Brain microvascular endothelial cell (primary cell): ENCODE data around the gene ANO4.
"Not testable (repeated sequence)": the region's sequence is repeated elsewhere in the genome, so short reads cannot be mapped to it uniquely, and the experiment has no call there.

Source experiments
- DNase-seq: peaks from one replicate; pipeline ENCODE4 v3.0.0-alpha.2; 2020
- H3K27ac ChIP-seq: fragments of 250-450 bp; sonication (Bioruptor Pico); 2 replicates; pipeline ENCODE4 v1.5.1; 2020; ENCODE audit warnings: mild to moderate bottlenecking, moderate library complexity
- H3K27me3 ChIP-seq: fragments of 250-450 bp; sonication (Bioruptor Pico); replicated peaks from 2 replicates; pipeline ENCODE4 v1.5.1; 2020; ENCODE audit warnings: mild to moderate bottlenecking
- H3K36me3 ChIP-seq: fragments of 250-450 bp; sonication (Bioruptor Pico); replicated peaks from 2 replicates; pipeline ENCODE4 v1.5.1; 2020; ENCODE audit warnings: mild to moderate bottlenecking
- H3K4me3 ChIP-seq: 2 replicates; pipeline ENCODE4 v1.5.1; 2011; ENCODE audit warnings: low read depth, mild to moderate bottlenecking, control low read depth, low read length, moderate library complexity
- in situ Hi-C: cut with HindIII; loops from 2 replicates; pipeline ENCODE4 v1.10.0; 2017; ENCODE audit warnings: low sequenced_read_pairs, low pct_ligation_motif_present
- TF ChIP-seq, protein P1 (sequence below): IDR thresholded peaks from 2 replicates; pipeline ENCODE4 v1.5.1; 2011; ENCODE audit warnings: low read depth, mild to moderate bottlenecking, moderate library complexity, low read length, control low read depth, inconsistent platforms; ENCODE audit errors: missing control alignments

Gene ANO4

DNA sequence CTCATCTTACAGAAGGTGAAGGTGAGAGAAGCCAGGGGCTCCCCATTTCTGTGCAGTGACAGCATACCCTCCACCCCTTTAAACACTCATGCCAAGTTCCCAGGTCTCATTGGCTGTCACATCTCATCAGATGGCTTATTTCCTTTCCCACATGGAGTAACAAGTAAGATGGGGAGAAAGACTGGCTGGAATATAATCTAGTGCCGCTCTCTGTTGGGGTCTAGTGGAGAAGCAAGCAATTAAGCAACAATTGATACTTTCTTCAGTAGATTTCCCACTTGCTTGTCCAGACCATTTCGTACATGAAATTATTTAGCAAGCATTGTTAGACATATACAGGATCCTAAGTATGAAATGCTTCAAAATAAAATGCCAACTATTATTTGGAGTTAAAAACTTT, 323.3 kb downstream of the ANO4 start:
- no peak overlapping the region for H3K27ac ChIP-seq
- no peaks in the 10 kb centered on the region for H3K36me3 ChIP-seq
- DNase-seq = no peak
- no peaks in the 10 kb centered on the region for H3K27me3 ChIP-seq
- TF ChIP-seq, protein P1, sequence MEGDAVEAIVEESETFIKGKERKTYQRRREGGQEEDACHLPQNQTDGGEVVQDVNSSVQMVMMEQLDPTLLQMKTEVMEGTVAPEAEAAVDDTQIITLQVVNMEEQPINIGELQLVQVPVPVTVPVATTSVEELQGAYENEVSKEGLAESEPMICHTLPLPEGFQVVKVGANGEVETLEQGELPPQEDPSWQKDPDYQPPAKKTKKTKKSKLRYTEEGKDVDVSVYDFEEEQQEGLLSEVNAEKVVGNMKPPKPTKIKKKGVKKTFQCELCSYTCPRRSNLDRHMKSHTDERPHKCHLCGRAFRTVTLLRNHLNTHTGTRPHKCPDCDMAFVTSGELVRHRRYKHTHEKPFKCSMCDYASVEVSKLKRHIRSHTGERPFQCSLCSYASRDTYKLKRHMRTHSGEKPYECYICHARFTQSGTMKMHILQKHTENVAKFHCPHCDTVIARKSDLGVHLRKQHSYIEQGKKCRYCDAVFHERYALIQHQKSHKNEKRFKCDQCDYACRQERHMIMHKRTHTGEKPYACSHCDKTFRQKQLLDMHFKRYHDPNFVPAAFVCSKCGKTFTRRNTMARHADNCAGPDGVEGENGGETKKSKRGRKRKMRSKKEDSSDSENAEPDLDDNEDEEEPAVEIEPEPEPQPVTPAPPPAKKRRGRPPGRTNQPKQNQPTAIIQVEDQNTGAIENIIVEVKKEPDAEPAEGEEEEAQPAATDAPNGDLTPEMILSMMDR = no peak
- no peak overlapping the region for H3K4me3 ChIP-seq
- in situ Hi-C loops = no loop called here

DNA sequence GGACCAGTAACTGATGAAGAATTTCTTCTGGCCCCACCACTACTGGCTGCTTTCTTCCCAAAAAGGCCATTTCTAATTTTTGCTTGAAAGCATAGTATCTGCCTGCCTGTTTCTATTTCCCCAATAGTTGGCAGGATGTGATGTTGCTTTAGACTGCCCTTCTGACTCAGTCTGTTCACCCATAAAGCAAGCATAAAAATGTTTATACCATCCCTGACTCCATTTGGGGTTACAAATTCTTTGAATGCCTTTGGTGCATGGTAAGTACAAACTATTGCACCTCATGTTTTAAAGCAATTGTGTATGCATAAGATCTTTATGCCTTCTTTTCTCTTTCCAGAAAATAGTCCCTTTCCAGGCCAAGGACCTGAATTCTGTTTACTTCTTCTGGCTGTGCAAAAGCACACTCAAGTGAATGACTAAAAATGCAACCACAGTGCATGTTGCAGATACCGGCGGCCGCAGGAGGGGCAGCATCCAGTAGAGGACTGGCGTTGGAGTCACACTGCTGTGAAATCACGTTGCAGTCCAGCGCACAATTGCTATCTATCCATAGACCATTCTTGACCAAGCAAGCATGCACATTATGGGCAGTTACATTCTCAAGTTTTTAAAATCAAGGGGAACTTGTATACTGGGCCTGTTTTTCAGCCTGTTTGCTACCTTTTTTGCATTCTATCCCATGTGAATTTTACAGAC, 333.1 kb downstream of the ANO4 start:
- H3K36me3 ChIP-seq = no peaks in the 10 kb centered on the region
- TF ChIP-seq, protein P1 = no peak
- no peak overlapping the region for H3K27ac ChIP-seq
- no peak for DNase-seq
- H3K4me3 ChIP-seq = no peak overlapping the region
- no peaks in the 10 kb centered on the region for H3K27me3 ChIP-seq
- in situ Hi-C loops = no loop called here

DNA sequence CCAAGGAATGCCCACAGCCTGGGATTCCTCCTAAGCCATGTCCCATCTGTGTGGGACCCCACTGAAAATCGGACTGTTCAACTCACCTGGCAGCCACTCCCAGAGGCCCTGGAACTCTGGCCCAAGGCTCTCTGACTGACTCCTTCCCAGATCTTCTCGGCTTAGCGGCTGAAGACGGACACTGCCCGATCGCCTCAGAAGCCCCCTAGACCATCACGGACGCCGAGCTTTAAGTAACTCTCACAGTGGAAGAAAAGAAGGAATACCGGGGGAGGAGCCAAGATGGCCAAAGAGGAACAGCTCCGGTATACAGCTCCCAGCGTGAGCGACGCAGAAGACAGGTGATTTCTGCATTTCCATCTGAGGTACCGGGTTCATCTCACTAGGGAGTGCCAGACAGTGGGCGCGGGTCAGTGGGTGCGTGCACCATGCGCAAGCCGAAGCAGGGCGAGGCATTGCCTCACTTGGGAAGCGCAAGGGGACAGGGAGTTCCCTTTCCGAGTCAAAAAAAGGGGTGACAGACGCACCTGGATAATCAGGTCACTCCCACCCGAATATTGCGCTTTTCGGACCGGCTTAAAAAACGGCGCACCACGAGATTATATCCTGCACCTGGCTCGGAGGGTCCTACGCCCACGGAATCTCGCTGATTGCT, 351.3 kb downstream of the ANO4 start:
- in situ Hi-C loops, H3K27ac ChIP-seq, DNase-seq, H3K4me3 ChIP-seq, H3K36me3 ChIP-seq, H3K27me3 ChIP-seq: not testable (repeated sequence)

DNA sequence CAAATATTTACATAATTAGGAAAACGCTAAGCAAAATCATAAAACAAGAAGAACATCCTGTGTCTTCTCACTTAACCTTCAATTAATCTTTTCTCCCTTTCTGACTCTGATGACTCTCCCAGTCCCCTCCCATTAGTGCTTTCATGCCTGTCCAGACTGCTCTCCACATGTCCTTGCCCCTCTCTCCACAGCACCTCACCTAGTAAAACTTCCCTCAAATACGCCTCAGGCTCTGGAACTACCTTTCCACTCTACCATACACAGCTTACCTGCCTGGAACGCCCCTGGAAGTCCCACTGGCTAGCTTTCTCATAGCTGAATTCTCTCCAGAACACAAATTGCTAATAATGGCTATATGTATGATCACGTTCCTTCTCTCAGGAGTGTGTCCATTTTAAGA, 370.7 kb downstream of the ANO4 start:
- Histone ChIP-seq H3K36me3 (no peaks in the 10 kb centered on the region), H3K4me3 (no peak overlapping the region), H3K27me3 (no peaks in the 10 kb centered on the region), H3K27ac (no peak overlapping the region)
- TF ChIP-seq, protein P1 = no peak
- in situ Hi-C loops = no loop called here
- DNase-seq = no peak

DNA sequence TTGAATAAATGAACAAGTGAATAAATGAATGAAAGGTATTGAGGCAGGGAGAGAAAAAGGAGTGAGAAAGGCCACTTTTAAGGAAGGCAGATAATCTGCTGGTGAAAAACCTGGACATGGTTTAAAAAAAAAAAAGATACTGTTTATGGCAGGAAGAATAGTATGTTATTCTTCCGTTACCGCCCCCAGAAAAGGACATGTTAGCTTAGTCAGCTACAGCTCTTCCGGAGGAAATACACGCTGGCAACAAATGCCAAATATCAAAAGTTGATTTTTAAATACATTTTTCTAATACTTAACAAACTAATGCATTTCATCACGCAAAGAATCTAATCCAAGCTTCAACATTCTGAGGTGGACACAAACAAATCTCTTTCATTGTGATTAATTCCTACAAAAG, 372.3 kb downstream of the ANO4 start:
- Histone ChIP-seq H3K27me3 (no peaks in the 10 kb centered on the region), H3K36me3 (no peaks in the 10 kb centered on the region), H3K27ac (no peak overlapping the region), H3K4me3 (no peak overlapping the region)
- DNase-seq = no peak
- in situ Hi-C loops = no loop called here
- TF ChIP-seq, protein P1 = no peak

DNA sequence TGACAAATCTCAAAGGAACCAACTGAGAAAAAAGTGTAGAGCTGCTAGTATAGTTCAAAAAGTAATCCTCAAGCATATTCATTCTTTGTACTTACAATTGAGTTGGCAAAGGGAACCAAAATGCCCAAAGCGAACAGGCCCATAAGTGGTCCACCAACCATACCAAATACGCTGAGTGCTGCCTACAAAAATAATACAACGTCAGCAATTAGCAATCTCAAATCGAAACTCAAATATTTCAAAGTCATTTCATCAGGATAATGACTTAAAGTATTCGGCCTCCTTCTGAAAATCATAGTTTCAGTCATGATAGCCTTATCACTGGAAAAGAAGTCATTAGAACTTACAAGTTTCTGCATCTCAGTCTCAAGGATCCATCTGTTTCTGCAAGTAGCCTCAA, 373.4 kb downstream of the ANO4 start:
- TF ChIP-seq, protein P1 = no peak
- in situ Hi-C loops = no loop called here
- Histone ChIP-seq H3K27ac (no peak overlapping the region), H3K4me3 (no peak overlapping the region), H3K27me3 (no peaks in the 10 kb centered on the region), H3K36me3 (no peaks in the 10 kb centered on the region)
- no peak for DNase-seq
